HCT116 (cell line): ENCODE results near the gene ZBED1. TPM values are rescaled to one million over a fixed set of nuclear protein-coding genes. Genes with fewer than 3 reads are reported as not detected.

Experiments
- ATAC-seq: fragments of 200-7000 bp; cut with Tn5 transposase; 2 replicates; pipeline ENCODE4 v1.9.1; 2020; ENCODE audit warnings: mild to moderate bottlenecking, moderate library complexity
- BruUV-seq: library from RNA; stranded (reverse); fragments of 400-500 nt; replicated peaks from 2 replicates; lab custom pipeline; 2021; lab: Mats Ljungman, UMichigan
- CTCF ChIA-PET: fragments of 300-600 bp; sonication (Branson Sonifier 250); formaldehyde crosslinking; loops from one replicate; lab custom pipeline; 2021; ENCODE audit warnings: antibody characterized with exemption; lab: Charles Lee
- POLR2A ChIA-PET: fragments of 300-600, 350-600 bp; sonication (Branson Sonifier 250); formaldehyde crosslinking; loops from one replicate; lab custom pipeline; 2021; ENCODE audit warnings: antibody characterized with exemption; lab: Charles Lee
- RAD21 ChIA-PET, 2 experiments: fragments of 300-600 bp; sonication (Branson Sonifier 250); formaldehyde crosslinking; loops; one replicate each; lab custom pipeline; 2023; ENCODE audit warnings: low total read pairs in 2 of 2; ENCODE audit not compliant: uncharacterized antibody in 2 of 2, unreplicated experiment in 2 of 2, low non-redundant PET in 1 of 2; lab: Charles Lee
- DNase-seq: peaks from one replicate; pipeline ENCODE4 v3.0.0-alpha.2; 2010; ENCODE audit warnings: low read depth, low spot score
- H2AFZ ChIP-seq: fragments of 200-600 bp; shearing (Covaris generic), sonication (generic); 2 replicates; pipeline ENCODE4 v1.6.1; 2017; ENCODE audit warnings: low read depth, mixed run types, mixed read lengths, antibody characterized with exemption, low read length; ENCODE audit not compliant: poor library complexity, severe bottlenecking
- H3K27ac ChIP-seq: 2 replicates; pipeline ENCODE4 v1.5.1; 2012; ENCODE audit warnings: low read depth, low read length
- H3K27me3 ChIP-seq: fragments of 200-600 bp; sonication (generic); 2 replicates; pipeline ENCODE4 v1.6.1; 2016; ENCODE audit warnings: mixed run types, low read length, mixed read lengths; ENCODE audit not compliant: insufficient read depth
- H3K36me3 ChIP-seq, 2 experiments: fragments of 200-500 bp in 1 of 2; fragments of 200-600 bp in 1 of 2; sonication (Bioruptor generic) in 1 of 2; sonication (generic) in 1 of 2; 2 replicates each; pipeline versions ENCODE4 v1.5.1 to v1.6.1; 2014 to 2016; ENCODE audit warnings: low read length in 2 of 2, inconsistent platforms in 1 of 2, mixed read lengths in 1 of 2, mixed run types in 1 of 2; ENCODE audit not compliant: insufficient read depth in 2 of 2, control insufficient read depth in 1 of 2
- H3K4me1 ChIP-seq, 2 experiments: fragments of 200-600 bp in 1 of 2; sonication (generic) in 1 of 2; 2 replicates each; pipeline versions ENCODE4 v1.5.1 to v1.6.1; 2012 to 2017; ENCODE audit warnings: low read length in 2 of 2, inconsistent platforms in 1 of 2, mild to moderate bottlenecking in 1 of 2, mixed read lengths in 1 of 2, mixed run types in 1 of 2, moderate library complexity in 1 of 2; ENCODE audit not compliant: insufficient read depth in 2 of 2, control insufficient read depth in 1 of 2
- H3K4me2 ChIP-seq: fragments of 200-600 bp; sonication (generic); 2 replicates; pipeline ENCODE4 v1.6.1; 2017; ENCODE audit warnings: mixed run types, low read length, mixed read lengths
- H3K4me3 ChIP-seq, 2 experiments: fragments of 200-600 bp in 1 of 2; sonication (generic) in 1 of 2; replicated peaks in 1 of 2; 2 replicates each; pipeline ENCODE4 v1.5.1; 2011 to 2016; ENCODE audit warnings: low read length in 2 of 2, control low read depth in 1 of 2, low read depth in 1 of 2, mild to moderate bottlenecking in 1 of 2, mixed read lengths in 1 of 2, mixed run types in 1 of 2
- H3K79me2 ChIP-seq: fragments of 200-600 bp; sonication (generic); 2 replicates; pipeline ENCODE4 v1.6.1; 2017; ENCODE audit warnings: mild to moderate bottlenecking, mixed run types, low read length, moderate library complexity, mixed read lengths; ENCODE audit not compliant: insufficient read depth
- H3K9ac ChIP-seq: fragments of 200-600 bp; sonication (generic); 2 replicates; pipeline ENCODE4 v1.6.1; 2016; ENCODE audit warnings: low read length, mixed read lengths
- H3K9me2 ChIP-seq: fragments of 200-600 bp; sonication (generic), shearing (Covaris generic); 2 replicates; pipeline ENCODE4 v1.6.1; 2017; ENCODE audit warnings: mixed run types, mild to moderate bottlenecking, moderate library complexity; ENCODE audit not compliant: insufficient read depth
- H3K9me3 ChIP-seq, 2 experiments: fragments of 200-500 bp in 1 of 2; fragments of 200-600 bp in 1 of 2; sonication (Bioruptor generic) in 1 of 2; sonication (generic) in 1 of 2; 2 replicates each; pipeline ENCODE4 v1.6.1; 2014 to 2017; ENCODE audit warnings: low read length in 2 of 2, mixed read lengths in 2 of 2, inconsistent platforms in 1 of 2, low read depth in 1 of 2, mild to moderate bottlenecking in 1 of 2, mixed run types in 1 of 2, moderate library complexity in 1 of 2; ENCODE audit not compliant: control insufficient read depth in 1 of 2, insufficient read depth in 1 of 2
- H4K20me1 ChIP-seq: fragments of 200-600 bp; sonication (generic), shearing (Covaris generic); 2 replicates; pipeline ENCODE4 v1.6.1; 2017; ENCODE audit warnings: mixed run types, mild to moderate bottlenecking, moderate library complexity; ENCODE audit not compliant: insufficient read depth
- ATF3 ChIP-seq: IDR thresholded peaks from 2 replicates; pipeline ENCODE4 v1.6.1; 2012
- EZH2phosphoT487 ChIP-seq: fragments of 200-600 bp; IDR thresholded peaks from 2 replicates; pipeline ENCODE4 v1.6.1; 2018; ENCODE audit warnings: antibody characterized with exemption, borderline replicate concordance
- FOSL1 ChIP-seq: IDR thresholded peaks from 2 replicates; pipeline ENCODE4 v1.6.1; 2012; ENCODE audit warnings: low read depth
- POLR2AphosphoS5 ChIP-seq: IDR thresholded peaks from 2 replicates; pipeline ENCODE4 v1.6.1; 2011; ENCODE audit warnings: mild to moderate bottlenecking, low read depth, low read length, moderate library complexity
- REST ChIP-seq: IDR thresholded peaks from 2 replicates; pipeline ENCODE4 v1.6.1; 2012; ENCODE audit warnings: low read depth
- SP1 ChIP-seq: IDR thresholded peaks from 2 replicates; pipeline ENCODE4 v1.6.1; 2012; ENCODE audit warnings: low read depth
- SRF ChIP-seq: IDR thresholded peaks from 2 replicates; pipeline ENCODE4 v1.6.1; 2012; ENCODE audit warnings: low read depth
- ZBTB33 ChIP-seq: IDR thresholded peaks from 2 replicates; pipeline ENCODE4 v1.6.1; 2011; ENCODE audit warnings: mild to moderate bottlenecking, low read length, moderate library complexity; ENCODE audit not compliant: insufficient replicate concordance; ENCODE audit errors: extremely low read depth
- ZNF274 ChIP-seq: fragments of 200-500 bp; sonication (Bioruptor generic); IDR thresholded peaks from 2 replicates; pipeline ENCODE4 v1.6.1; 2014; ENCODE audit warnings: mild to moderate bottlenecking, low read depth, low read length, inconsistent platforms
- intact Hi-C: fragments of 100-400 bp; cut with micrococcal nuclease; formaldehyde crosslinking; loops from 2 replicates; pipeline ENCODE4 v1.10.0; 2022
- total RNA-seq: library from RNA; stranded (reverse); gene quantifications from one replicate; pipeline ENCODE4 v1.2.1, GENCODE V29; 2021; ENCODE audit not compliant: unreplicated experiment

ZBED1 gene
- total RNA-seq, 1 experiment from 2014 or later: 21.0 TPM

- Histone ChIP-seq H3K9me3 (no peaks in the 10 kb centered on the region), H3K4me2 (peak overlapping the region; percentile 76), H3K27ac (peak overlapping the region; percentile 93), H3K4me3 (peak overlapping the region; percentile 13 to 50; a peak in 3 of 4 replicates), H2AFZ (peak overlapping the region; percentile 31), H3K27me3 (no peaks in the 10 kb centered on the region), H4K20me1 (no peaks in the 10 kb centered on the region), H3K79me2 (peaks cover 24% of the 10 kb centered on the region; the same call in 1 of the 2 replicates), H3K9ac (peak overlapping the region; percentile 62), H3K4me1 (peaks cover 15 to 54% of the 10 kb centered on the region in 2 experiments), H3K9me2 (no peaks in the 10 kb centered on the region), H3K36me3 (no peaks in the 10 kb centered on the region)
- ChIA-PET CTCF (no interaction called here), POLR2A (no interaction called here), RAD21 (no interaction called here)
- DNase-seq (peak; percentile 90), ATAC-seq (peak; percentile 62)
- TF ChIP-seq EZH2phosphoT487 (no peak), FOSL1 (no peak), ZBTB33 (no peak), POLR2AphosphoS5 (no peak), REST (no peak), ZNF274 (no peak), ATF3 (no peak), SP1 (no peak), SRF (no peak)
- no TSS peak for BruUV-seq
- intact Hi-C loops: loop anchor here (1.0 to 5.0 kb wide), 3 partner anchors 12 to 805 kb away; no protein-coding TSS in a partner anchor
Observed at GRCh38 chrX:2452317-2452784, 48.4 kb downstream of the ZBED1 start.
